Embryonic facial prominence (tissue), 1 donor: ENCODE results near the gene SFN.
"Not testable (repeated sequence)": the region's sequence is repeated elsewhere in the genome, so short reads cannot be mapped to it uniquely, and the experiment has no call there.

ENCODE experiments used
- DNase-seq: peaks from one replicate; pipeline ENCODE4 v3.0.0-alpha.2; 2016; ENCODE audit errors: extremely low spot score

Gene SFN

GRCh38 chr1:26864610-26865480 lies 1.9 kb downstream of the SFN start:
- DNase-seq: peak; percentile 87

GRCh38 chr1:26873097-26873496 lies 10.1 kb downstream of the SFN start:
- not testable (repeated sequence) for DNase-seq

DNA sequence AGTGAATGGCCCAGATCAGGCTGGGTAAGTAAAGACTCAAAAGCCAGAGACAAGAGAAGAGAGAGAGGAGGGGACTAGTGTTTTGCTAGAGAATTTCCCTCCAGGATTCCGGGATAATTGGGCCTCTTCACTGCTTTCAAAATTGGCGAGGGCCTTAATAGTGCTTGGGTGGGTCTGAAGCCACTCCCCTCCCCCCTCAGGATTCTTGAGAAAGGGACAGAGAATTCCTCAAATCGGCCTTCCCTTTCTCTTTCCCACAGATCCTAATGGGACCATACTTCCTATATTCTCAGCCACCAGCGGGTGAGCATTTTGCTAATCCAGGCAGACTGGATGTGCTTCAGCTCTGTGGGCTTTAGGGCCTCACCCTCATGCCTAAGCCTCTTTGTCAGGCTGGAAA lies 11.9 kb downstream of the SFN start:
- no peak for DNase-seq

GRCh38 chr1:26877326-26877725 lies 14.4 kb downstream of the SFN start:
- DNase-seq: no peak

GRCh38 chr1:26879793-26880192 lies 16.8 kb downstream of the SFN start:
- DNase-seq: no peak

DNA sequence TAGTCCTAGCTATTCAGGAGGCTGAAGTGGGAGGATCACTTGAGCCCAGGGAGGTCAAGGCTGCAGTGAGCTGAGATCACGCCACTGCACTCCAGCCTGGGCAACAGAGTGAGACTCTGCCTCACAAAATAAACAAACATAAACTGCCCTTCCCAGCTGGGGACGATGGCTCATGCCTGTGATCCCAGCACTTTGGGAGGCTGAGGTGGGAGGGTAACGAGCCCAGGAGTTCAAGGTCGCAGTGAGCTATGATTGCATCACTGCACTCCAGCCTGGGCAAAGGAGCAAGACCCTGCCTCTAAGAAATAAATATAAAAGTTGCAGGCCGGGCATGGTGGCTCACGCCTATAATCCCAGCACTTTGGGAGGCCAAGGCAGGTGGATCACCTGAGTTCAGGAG lies 18.7 kb downstream of the SFN start:
- not testable (repeated sequence) for DNase-seq

DNA sequence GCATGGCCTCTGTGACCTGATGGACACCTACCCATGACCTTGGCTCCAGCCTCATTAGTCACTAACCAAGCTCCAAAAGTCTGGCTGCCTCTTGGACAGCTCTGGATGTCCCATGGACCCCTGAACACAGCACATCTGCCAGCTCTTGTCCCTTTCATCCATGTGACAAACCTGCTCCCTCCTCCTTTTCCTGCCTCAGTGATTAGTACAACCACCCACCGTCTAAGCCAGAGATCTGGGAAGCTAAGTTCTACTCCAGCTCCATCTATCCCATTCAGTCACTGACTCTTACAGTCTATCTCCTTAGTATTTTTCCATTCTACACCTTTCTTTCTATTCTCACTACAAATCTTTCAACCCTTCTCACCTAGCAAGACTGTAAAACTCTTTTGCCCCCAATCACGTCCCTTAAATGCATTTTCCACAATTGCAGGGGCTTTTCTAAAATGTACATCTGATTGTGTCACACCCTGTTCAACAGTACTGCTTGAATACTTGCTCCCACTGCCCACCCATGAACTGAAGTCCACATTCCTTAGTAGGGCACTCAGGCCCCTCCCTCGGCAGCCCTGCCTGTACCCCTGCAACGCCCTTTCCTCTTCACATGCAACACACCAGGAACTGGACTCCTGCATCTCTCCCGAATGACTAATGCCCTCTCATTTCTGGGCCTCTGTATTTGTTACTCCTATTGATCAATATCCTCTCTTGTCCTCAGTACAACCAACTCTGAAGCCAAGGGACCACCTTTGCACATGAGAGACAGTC lies 19.9 kb downstream of the SFN start:
- no peak for DNase-seq

DNA sequence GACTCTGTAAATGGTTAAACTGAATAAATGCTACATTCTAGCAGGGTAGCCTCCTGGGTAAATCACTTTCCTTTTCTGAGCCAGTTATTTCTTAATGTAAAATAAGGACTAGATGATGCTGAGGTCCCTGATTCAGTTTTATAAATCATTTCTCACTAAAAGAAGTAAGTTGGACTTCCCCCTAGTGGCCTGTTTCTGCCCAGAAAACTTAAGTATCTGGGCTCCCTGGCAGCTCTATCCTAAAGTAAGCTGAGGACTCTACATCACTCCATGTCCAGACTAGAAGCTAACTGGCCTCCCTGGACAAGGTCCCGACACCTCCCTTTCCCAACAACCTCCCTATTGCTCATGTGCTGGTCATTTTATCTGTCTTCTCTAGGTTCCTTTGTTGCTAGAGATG lies 24.2 kb downstream of the SFN start:
- DNase-seq: no peak

DNA sequence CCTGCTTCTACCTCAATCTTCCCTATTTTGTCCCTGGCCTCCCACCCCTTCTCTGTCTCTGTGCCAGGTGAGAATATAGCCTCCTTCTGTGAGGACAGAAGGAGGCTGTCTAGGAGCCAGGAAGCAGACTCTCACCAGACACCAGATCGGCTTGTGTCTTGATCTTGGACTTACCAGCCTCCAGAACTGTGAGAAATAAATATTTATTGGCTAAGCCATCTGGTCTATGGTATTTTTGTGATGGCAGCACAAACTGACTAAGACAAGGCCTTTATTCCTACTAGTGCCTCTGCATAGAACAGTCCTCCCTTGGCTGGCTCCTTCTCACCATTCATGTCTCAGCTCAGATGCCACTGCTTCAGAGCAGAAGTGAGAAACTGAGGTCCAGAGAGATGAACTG lies 25.3 kb downstream of the SFN start:
- no peak for DNase-seq

DNA sequence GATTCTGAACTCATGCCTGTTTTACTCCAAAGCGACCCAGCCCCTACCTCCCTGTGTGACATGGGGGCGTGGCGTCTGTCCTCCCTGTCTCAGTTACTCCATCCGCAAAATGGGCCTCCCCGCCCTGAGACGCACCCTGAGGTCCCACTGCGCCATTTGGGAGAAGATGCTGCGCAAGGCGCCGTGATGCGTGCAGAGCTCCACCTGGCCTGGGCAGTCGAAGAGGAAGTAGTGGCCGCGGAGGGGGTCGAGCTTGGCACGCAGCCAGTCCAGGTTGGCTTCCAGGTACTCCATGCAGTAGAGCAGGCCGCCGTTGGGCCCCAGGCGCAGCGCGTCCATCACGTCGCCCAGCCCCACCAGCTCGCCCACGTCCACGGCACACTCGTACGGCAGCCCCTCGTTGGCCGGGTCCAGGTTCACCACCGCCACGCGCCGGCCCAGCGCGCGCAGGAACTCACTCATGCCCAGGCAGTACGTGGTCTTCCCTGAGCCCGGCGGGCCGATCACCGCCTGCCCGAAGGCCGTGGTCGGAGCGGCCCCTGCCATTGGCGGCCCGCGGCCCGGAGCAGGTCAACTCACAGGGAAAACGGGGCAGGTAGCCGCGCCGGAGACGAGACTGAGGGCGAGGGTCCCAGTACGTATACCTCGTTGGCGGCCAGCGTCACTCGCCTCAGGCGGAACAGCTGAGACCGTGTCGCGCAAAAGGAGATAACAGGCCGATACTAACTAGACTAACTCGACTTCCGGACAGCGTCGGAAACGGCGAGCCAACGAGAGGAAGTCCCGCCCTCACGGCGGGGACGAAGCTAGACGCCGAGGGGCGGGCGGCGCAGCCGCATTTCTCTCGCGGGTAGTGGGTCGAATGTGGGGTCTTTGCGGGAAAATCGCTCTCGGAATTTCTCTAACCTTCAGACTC lies 26.9 kb downstream of the SFN start, which contains the start of gene GPN2:
Gene GPN2 (minus strand): TSS at position 733 of the 916 bp plus-strand sequence. CDS start 187 bp downstream, at position 546.
- DNase-seq: peak; percentile 66

DNA sequence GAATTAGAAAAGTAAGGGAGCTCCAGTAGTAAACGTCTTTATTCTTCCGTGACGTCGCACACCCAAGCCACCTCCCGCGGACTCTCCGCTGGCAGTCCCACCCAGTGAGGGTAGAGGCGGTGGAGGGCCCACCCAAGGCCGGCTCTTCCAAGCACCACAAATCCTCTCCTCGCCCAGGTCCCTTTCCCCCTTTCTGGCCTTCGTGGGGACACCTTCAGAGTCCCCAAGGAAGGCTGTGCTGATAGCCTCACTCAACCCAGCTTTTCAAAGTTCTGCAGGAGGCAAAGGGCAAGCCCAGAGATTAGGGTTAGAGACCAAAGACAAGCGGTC lies 27.5 kb downstream of the SFN start:
- DNase-seq: no peak

DNA sequence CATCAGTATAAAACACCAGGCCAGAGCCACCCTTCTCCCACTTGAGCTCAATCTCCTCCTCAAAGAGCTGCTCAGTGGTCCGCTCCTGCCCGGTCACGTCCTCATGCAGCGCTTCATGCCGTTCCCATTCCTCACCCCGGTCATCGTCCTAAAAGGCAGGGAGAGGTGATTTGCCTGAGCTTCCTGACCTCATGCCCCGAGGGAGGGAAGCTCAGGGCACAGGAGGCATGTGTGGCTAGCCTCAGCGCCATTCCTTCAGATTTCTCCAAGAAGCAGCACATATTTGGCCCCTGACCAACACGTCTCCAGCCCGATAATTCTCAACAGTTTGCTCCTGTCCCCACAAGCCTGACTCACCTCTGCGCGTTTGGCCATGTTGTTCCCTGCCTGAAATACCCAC lies 31.3 kb downstream of the SFN start:
- DNase-seq: no peak

GRCh38 chr1:26897351-26897750 lies 34.4 kb downstream of the SFN start:
- DNase-seq: no peak

DNA sequence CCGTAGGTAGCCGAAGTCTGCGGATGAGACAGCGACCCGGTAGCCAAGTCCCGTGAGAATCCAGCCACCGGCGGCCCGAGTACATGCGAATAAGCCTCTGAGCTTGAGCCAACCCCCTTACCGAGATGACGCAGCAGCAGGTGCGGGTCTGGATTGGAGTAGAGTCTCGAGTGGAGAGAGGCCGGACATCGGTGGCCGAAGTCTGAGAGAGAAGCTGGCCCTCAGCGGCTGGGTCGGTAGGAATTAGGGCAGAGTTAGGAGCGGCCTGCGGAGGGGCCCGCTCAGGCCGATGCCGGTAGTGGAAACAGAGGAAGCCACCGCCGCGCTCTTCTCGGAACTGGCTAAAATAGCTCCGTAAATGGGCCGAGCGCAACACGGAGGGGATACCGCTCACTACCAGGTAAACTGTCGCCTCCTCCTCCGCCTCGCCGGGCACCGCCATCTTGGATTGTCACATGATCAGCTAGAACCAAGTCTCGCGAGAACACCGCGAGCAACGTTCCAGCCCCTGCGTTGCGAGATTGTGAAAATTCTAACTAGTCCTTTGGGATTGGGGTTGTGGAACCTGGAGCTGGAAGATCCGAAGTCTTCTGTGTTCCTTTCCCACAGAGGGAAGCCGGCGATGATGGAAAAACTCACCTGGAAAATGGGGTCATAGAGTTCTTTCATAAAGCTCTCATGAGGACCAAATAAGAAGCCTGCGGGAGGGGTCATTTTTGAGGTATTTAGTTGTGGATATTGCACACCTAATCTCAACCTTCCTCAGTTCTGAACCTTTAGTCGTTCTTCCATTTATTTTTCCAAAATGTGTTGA lies 37.3 kb downstream of the SFN start, which contains the start of gene GPATCH3:
Gene GPATCH3 (minus strand): TSS at position 467 of the 814 bp plus-strand sequence. CDS start 25 bp downstream, at position 442.
- peak; percentile 89 for DNase-seq

DNA sequence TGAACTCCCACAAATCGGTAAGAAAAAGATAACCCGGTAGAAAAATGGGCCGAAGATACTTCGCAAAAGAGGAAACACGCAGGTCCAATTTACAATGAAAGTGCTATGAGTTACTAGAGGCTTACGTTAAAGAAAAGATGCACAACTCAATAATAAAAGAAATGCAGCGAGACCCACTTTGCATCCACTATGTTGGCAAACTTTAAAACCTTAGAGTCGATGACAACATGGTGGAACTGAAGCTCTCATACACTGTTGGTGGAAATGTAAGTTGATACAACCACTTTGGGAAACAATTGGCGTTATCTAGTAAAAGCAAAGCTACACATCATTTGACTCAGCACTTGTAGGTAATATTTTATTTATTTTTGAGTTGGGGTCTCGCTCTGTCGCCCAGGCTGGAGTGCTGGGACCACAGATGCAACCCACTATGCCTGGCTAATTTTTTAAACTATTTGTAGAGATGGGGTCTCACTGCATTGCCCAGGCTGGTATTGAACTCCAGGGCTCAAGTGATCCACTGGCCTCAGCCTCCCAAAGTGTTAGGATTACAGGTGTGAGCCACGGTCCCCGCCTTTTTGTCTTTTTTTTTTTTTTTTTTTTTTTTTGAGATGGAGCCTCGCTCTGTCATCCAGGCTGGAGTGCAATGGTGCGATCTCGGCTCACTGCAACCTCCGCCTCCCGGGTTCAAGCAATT lies 38.0 kb downstream of the SFN start:
- DNase-seq: no peak

- DNase-seq: no peak
These were observed 44.3 kb downstream of the SFN start for GRCh38 chr1:26907071-26907917.

DNA sequence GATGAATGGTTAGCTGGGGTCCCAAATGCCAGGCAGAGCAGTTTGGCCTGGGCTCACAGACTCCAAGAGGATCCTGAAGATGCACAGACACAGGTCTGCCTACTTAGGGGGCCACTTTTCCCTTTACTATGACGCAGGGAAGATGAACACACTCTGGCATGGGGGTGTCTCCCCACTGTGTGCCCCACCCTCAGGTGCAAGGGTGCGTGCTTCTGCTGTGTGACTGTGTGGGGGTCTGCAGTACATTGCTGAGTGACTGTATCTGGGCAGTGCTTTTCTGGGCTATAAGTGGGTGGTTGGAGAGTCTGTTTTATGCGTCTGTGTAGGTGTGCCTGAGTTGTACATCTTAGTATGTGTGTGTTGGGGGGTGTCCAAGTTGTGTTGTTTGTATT lies 47.0 kb downstream of the SFN start:
- no peak for DNase-seq

DNA sequence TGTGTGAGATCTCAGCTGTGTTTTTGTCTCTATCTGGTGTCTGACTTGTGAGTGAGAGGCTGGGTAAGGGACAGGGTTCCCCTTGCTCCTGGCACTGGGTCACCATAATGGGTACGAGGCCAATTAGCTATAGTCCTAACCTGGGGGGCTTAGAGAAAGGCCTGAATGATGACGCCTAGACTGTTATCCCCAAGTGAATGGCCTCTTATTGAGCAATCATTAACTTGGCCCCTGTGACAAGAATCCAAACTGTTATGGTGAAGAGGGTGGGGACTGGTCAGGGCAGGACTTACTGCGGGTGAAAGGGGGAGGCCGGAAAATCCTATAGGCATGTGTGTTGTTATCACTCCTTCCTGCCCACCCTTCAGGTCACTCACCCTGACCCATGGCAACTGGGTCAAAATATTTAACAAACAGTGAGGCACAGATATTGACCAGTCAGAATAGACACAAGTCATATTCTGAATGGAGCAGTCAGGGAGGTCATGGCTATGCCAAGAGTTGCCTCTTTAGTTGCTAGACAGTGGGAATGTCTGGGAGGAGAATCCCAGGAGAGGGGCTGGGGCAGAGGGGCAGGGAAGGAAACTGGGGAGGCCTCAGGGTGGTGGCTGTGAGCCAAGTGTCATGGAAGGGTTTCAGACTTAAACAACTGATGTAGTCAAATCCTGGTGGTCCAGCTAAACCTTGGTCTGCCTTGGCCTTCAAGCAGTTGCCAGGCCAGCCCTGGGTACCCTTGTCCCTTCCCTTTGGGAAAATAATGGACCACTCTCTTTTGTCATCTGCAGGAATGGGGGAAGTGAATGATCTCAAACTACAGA lies 47.6 kb downstream of the SFN start:
- no peak for DNase-seq
